HepG2 (cell line): ENCODE data around the gene PNMA5. TPM values are rescaled to one million over a fixed set of nuclear protein-coding genes. Genes with fewer than 3 reads are reported as not detected.

Experiments
- CEBPG ChIP-seq: IDR thresholded peaks from 2 replicates; pipeline ENCODE4 v1.6.1; 2016
- DRAP1 ChIP-seq: IDR thresholded peaks from 2 replicates; pipeline ENCODE4 v1.6.1; 2016; ENCODE audit warnings: missing genetic modification reagents, missing compliant biosample characterization
- GMEB2 ChIP-seq: IDR thresholded peaks from 2 replicates; pipeline ENCODE4 v1.6.1; 2016; ENCODE audit warnings: missing biosample characterization, missing genetic modification reagents, low read depth
- HMGXB4 ChIP-seq, 2 experiments: sonication (generic) in 1 of 2; formaldehyde crosslinking in 1 of 2; IDR thresholded peaks; 2 replicates each; pipeline versions ENCODE4 v1.4.0 to v1.6.1; 2018 to 2020; ENCODE audit warnings: missing genetic modification reagents in 2 of 2, borderline replicate concordance in 1 of 2, low read depth in 1 of 2, mild to moderate bottlenecking in 1 of 2, missing biosample characterization in 1 of 2
- HOXA3 ChIP-seq: sonication (generic); formaldehyde crosslinking; IDR thresholded peaks from 2 replicates; pipeline ENCODE4 v1.5.0; 2020; ENCODE audit warnings: missing genetic modification reagents
- NONO ChIP-seq, 2 experiments: fragments of 450-650 bp in 1 of 2; sonication (generic) in 1 of 2; formaldehyde crosslinking in 1 of 2; IDR thresholded peaks in 1 of 2; conservative IDR thresholded peaks in 1 of 2; 2 replicates each; pipeline versions ENCODE4 v1.6.1 to v1.8.0; 2017 to 2022; ENCODE audit warnings: mild to moderate bottlenecking in 1 of 2, missing genetic modification reagents in 1 of 2, moderate library complexity in 1 of 2
- RAD21 ChIP-seq: fragments of 450-650 bp; formaldehyde crosslinking; IDR thresholded peaks from 2 replicates; pipeline ENCODE4 v1.5.0; 2020; ENCODE audit warnings: mild to moderate bottlenecking
- RFX1 ChIP-seq: fragments of 450-650 bp; IDR thresholded peaks from 2 replicates; pipeline ENCODE4 v1.6.1; 2017
- SKI ChIP-seq: fragments of 450-650 bp; IDR thresholded peaks from one replicate; pipeline ENCODE4 v1.6.1; 2018; ENCODE audit warnings: mild to moderate bottlenecking; ENCODE audit not compliant: partially characterized antibody
- STAT6 ChIP-seq: sonication (generic); formaldehyde crosslinking; IDR thresholded peaks from 2 replicates; pipeline ENCODE4 v1.4.0; 2020; ENCODE audit warnings: missing genetic modification reagents, mild to moderate bottlenecking, borderline replicate concordance
- ZBTB4 ChIP-seq: sonication (generic); formaldehyde crosslinking; IDR thresholded peaks from 2 replicates; pipeline ENCODE4 v1.4.0; 2020; ENCODE audit warnings: missing genetic modification reagents, mild to moderate bottlenecking, borderline replicate concordance
- ZNF12 ChIP-seq: sonication (generic); formaldehyde crosslinking; IDR thresholded peaks from 2 replicates; pipeline ENCODE4 v1.5.0; 2020; ENCODE audit warnings: missing genetic modification reagents
- ZNF33B ChIP-seq: sonication (generic); formaldehyde crosslinking; IDR thresholded peaks from 2 replicates; pipeline ENCODE4 v1.5.1; 2020; ENCODE audit warnings: mild to moderate bottlenecking, missing genetic modification reagents
- ZNF687 ChIP-seq: sonication (generic); formaldehyde crosslinking; IDR thresholded peaks from 2 replicates; pipeline ENCODE4 v1.5.1; 2020; ENCODE audit warnings: mild to moderate bottlenecking, missing genetic modification reagents, moderate library complexity
- polyA plus RNA-seq, 8 experiments: library from polyadenylated mRNA; depleted of rRNA in 3 of 8; stranded (reverse) in 7 of 8; unstranded in 1 of 8; fragments of >200 nt; fragmentation: Illumina TruSeq in 4 of 8; extraction: Trizol in 4 of 8; gene quantifications; 2 replicates each; pipeline versions ENCODE4 v1.2.1 to v1.2.3, GENCODE V29; 2011 to 2016; ENCODE audit warnings: low read depth in 4 of 8, missing spikeins in 1 of 8, mixed read lengths in 1 of 8; ENCODE audit not compliant: insufficient read depth in 1 of 8
- total RNA-seq, 5 experiments: library from RNA; depleted of rRNA; stranded (reverse); fragments of >200 nt; fragmentation: Illumina TruSeq; extraction: Trizol; gene quantifications; 2 replicates each; pipeline ENCODE4 v1.2.3, GENCODE V29; 2016; ENCODE audit warnings: low read depth in 1 of 5

PNMA5 gene
- total and polyA plus RNA-seq, 2 of the 13 experiments (the other 11 are each of a cell fraction or from before 2014, with no cell fraction given): not detected

GRCh38 chrX:153032397-153033118 is 38.6 kb upstream of the PNMA5 start (continued):
- no peak for TF ChIP-seq GMEB2 (CRISPR knock-in tag)
- no peak for TF ChIP-seq ZNF12
- TF ChIP-seq SKI: no peak
- TF ChIP-seq HMGXB4 (CRISPR knock-in tag; IDR thresholded peaks at IDR 0.05; ENCODE audit: borderline replicate concordance in 1 of 2, low read depth in 1 of 2): no peak
- TF ChIP-seq CEBPG (CRISPR knock-in tag): no peak
- TF ChIP-seq ZBTB4: peak; percentile 23; the same call in 1 of the 2 replicates
- no peak for TF ChIP-seq ZNF33B
- TF ChIP-seq NONO (IDR thresholded peaks at IDR 0.05): no peak
- TF ChIP-seq NONO (CRISPR knock-in tag; conservative IDR thresholded peaks at IDR 0.05): 0 out of 2 replicates have a peak, but pooled peaks have one; percentile 24
- no peak for TF ChIP-seq STAT6 (CRISPR knock-in tag)
- peak; percentile 63 for TF ChIP-seq ZNF687 (CRISPR knock-in tag)
- no peak for TF ChIP-seq RFX1
- peak; percentile 97 for TF ChIP-seq RAD21 (CRISPR knock-in tag)
- TF ChIP-seq DRAP1 (CRISPR knock-in tag): no peak
- peak; percentile 37; the same call in 1 of the 2 replicates for TF ChIP-seq HOXA3 (CRISPR knock-in tag)
